HG03108 (cell line): ENCODE results near the gene UGT1A7.

Source experiments
- ATAC-seq: cut with Tn5 transposase; IDR thresholded peaks from one replicate; pipeline ENCODE4 v1.9.1; 2021; ENCODE audit warnings: moderate library complexity; ENCODE audit not compliant: unreplicated experiment

UGT1A7 gene

GRCh38 chr2:233796254-233796653 lies 114.6 kb downstream of the UGT1A7 start:
- ATAC-seq = no peak

GRCh38 chr2:233798335-233799086 lies 116.8 kb downstream of the UGT1A7 start:
- ATAC-seq = no peak

GRCh38 chr2:233799087-233799665 lies 117.5 kb downstream of the UGT1A7 start:
- no peak for ATAC-seq

GRCh38 chr2:233799716-233800115 lies 118.0 kb downstream of the UGT1A7 start:
- no peak for ATAC-seq

- ATAC-seq = no peak
These were observed 118.5 kb downstream of the UGT1A7 start for GRCh38 chr2:233800208-233800607.

GRCh38 chr2:233801357-233802131 lies 119.8 kb downstream of the UGT1A7 start:
- no peak for ATAC-seq

GRCh38 chr2:233802132-233802815 lies 120.6 kb downstream of the UGT1A7 start:
- ATAC-seq = no peak

- no peak for ATAC-seq
These were observed 121.7 kb downstream of the UGT1A7 start for GRCh38 chr2:233803292-233803911.

- no peak for ATAC-seq
These were observed 122.3 kb downstream of the UGT1A7 start for GRCh38 chr2:233803994-233804393.

GRCh38 chr2:233807215-233807865 lies 125.6 kb downstream of the UGT1A7 start:
- ATAC-seq = no peak

GRCh38 chr2:233807966-233808935 lies 126.5 kb downstream of the UGT1A7 start:
- ATAC-seq = no peak

- ATAC-seq = no peak
These were observed 128.7 kb downstream of the UGT1A7 start for GRCh38 chr2:233810385-233810784.

GRCh38 chr2:233811087-233811486 lies 129.4 kb downstream of the UGT1A7 start:
- ATAC-seq = no peak

GRCh38 chr2:233811732-233812131 lies 130.0 kb downstream of the UGT1A7 start:
- no peak for ATAC-seq

GRCh38 chr2:233813236-233814055 lies 131.7 kb downstream of the UGT1A7 start:
- ATAC-seq = no peak

- no peak for ATAC-seq
These were observed 132.5 kb downstream of the UGT1A7 start for GRCh38 chr2:233814056-233814835.

- no peak for ATAC-seq
These were observed 134.2 kb downstream of the UGT1A7 start for GRCh38 chr2:233815861-233816260.

GRCh38 chr2:233816334-233816733 lies 134.6 kb downstream of the UGT1A7 start:
- ATAC-seq = no peak
